K562 (cell line): ENCODE measurements around the gene GOLIM4. TPM values are rescaled to one million over a fixed set of nuclear protein-coding genes. Genes with fewer than 3 reads are reported as not detected.

ENCODE experiments used
- AFF1 ChIP-seq, 2 experiments: fragments of 450-650 bp; IDR thresholded peaks; 2 replicates each; pipeline ENCODE4 v1.6.1; 2018; ENCODE audit warnings: mild to moderate bottlenecking in 2 of 2, low read depth in 1 of 2; ENCODE audit not compliant: partially characterized antibody in 2 of 2
- ARID2 ChIP-seq: fragments of 450-650 bp; IDR thresholded peaks from 2 replicates; pipeline ENCODE4 v1.6.1; 2017; ENCODE audit warnings: antibody characterized with exemption, mild to moderate bottlenecking
- ARNT ChIP-seq, 2 experiments: fragments of 450-650 bp; IDR thresholded peaks; 2 replicates each; pipeline ENCODE4 v1.6.1; 2016; ENCODE audit warnings: mild to moderate bottlenecking in 1 of 2
- NUFIP1 ChIP-seq: fragments of 450-650 bp; IDR thresholded peaks from 2 replicates; pipeline ENCODE4 v1.6.1; 2018; ENCODE audit not compliant: partially characterized antibody
- RBM34 ChIP-seq: fragments of 200-400 bp; formaldehyde crosslinking; IDR thresholded peaks from 2 replicates; pipeline ENCODE4 v1.6.1; 2018; ENCODE audit warnings: low read length, borderline replicate concordance; ENCODE audit not compliant: insufficient read depth
- SMARCE1 ChIP-seq: fragments of 450-650 bp; IDR thresholded peaks from 2 replicates; pipeline ENCODE4 v1.7.1; 2016; ENCODE audit warnings: mild to moderate bottlenecking
- ZBTB49 ChIP-seq: sonication (generic); formaldehyde crosslinking; IDR thresholded peaks from 2 replicates; pipeline ENCODE4 v1.8.0; 2022; ENCODE audit warnings: missing genetic modification reagents, mild to moderate bottlenecking, borderline replicate concordance
- ZNF609 ChIP-seq: sonication (generic); formaldehyde crosslinking; IDR thresholded peaks from 2 replicates; pipeline ENCODE4 v1.8.1; 2023; ENCODE audit warnings: missing genetic modification reagents, mild to moderate bottlenecking, borderline replicate concordance
- ZNF696 ChIP-seq: fragments of 250-450 bp; sonication (Bioruptor Pico); conservative IDR thresholded peaks from 2 replicates; pipeline ENCODE4 v1.4.0; 2020; ENCODE audit warnings: mild to moderate bottlenecking, moderate library complexity
- polyA plus RNA-seq, 8 experiments: library from polyadenylated mRNA; depleted of rRNA in 4 of 8; stranded (reverse) in 5 of 8; unstranded in 3 of 8; fragments of >200 nt; fragmentation: Nextera tagmentation in 2 of 8; fragmentation: Illumina TruSeq in 1 of 8; extraction: Ambion mirVana in 2 of 8; extraction: Trizol in 1 of 8; gene quantifications; 2 replicates each; pipeline versions ENCODE4 v1.2.1 to v1.2.3, GENCODE V29; 2011 to 2014; ENCODE audit warnings: inconsistent platforms in 1 of 8, missing spikeins in 1 of 8
- total RNA-seq, 7 experiments: library from RNA; depleted of rRNA in 6 of 7; stranded (reverse); fragments of >200 nt in 6 of 7; fragmentation: Illumina TruSeq in 2 of 7; extraction: Trizol in 2 of 7; gene quantifications; 2 replicates each; pipeline versions ENCODE4 v1.2.1 to v1.2.3, GENCODE V29; 2011 to 2021; ENCODE audit warnings: low replicate concordance in 1 of 7

GOLIM4 gene
- total and polyA plus RNA-seq, 9 of the 15 experiments (the other 6 are each of a cell fraction or from before 2014, with no cell fraction given): 9.3 to 39.4 (median 31.0) TPM

- TF ChIP-seq AFF1 (IDR thresholded peaks at IDR 0.05; ENCODE audit: low read depth in 1 of 2, partially characterized antibody in 2 of 2) (no peak), ZNF609 (no peak), ZBTB49 (CRISPR knock-in tag) (no peak), SMARCE1 (no peak), NUFIP1 (no peak), RBM34 (no peak), ZNF696 (CRISPR knock-in tag) (no peak), ARNT (IDR thresholded peaks at IDR 0.05) (no peak), ARID2 (no peak)
Measured at GRCh38 chr3:168080022-168080421, 15.7 kb downstream of the GOLIM4 start (continued).
